22Rv1 (cell line): ENCODE measurements around the gene NUDT22.

ENCODE experiments used
- CTCF ChIP-seq: fragments of 450-650 bp; IDR thresholded peaks from 2 replicates; pipeline ENCODE4 v1.5.1; 2017; ENCODE audit warnings: mild to moderate bottlenecking
- ZFX ChIP-seq: fragments of 450-650 bp; IDR thresholded peaks from 2 replicates; pipeline ENCODE4 v1.6.1; 2017; ENCODE audit warnings: antibody characterized with exemption, borderline replicate concordance

DNA sequence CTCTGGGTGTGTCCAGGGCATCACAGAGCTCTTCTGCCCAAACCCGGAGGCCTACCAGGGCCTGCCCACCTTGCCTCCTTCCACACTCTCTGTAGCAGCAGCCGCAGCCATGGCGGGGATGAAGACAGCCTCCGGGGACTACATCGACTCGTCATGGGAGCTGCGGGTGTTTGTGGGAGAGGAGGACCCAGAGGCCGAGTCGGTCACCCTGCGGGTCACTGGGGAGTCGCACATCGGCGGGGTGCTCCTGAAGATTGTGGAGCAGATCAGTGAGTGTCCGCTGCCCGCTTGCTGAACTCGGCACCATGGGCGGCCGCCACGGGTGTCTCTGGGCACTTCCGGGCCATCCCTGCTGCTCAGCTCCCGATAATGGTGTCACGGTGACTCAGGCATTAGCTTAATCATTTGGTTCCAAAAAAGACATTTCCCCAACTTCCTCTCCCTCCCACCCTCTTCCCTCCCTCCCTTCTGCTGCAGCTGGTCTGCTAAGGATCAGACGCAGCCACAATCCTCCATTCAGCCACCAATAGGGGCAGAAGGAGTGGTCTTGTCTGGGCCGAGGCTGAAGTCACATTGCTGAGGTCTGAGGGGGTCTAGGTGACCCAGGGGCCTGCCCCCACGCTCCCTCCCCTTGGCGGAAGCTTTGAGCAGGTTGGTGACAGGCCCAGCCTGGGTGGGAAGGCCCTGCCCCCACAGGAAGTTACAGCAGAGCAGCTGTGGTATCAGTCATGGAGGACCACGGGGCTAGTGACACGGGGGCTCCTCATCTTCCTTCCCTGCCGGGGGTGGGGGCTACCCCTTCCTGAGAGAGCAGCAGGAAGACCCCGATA is 18.6 kb upstream of the NUDT22 start:
- TF ChIP-seq CTCF = no peak
- no peak for TF ChIP-seq ZFX
